ENCODE data around the gene STK33.

STK33 gene

DNA sequence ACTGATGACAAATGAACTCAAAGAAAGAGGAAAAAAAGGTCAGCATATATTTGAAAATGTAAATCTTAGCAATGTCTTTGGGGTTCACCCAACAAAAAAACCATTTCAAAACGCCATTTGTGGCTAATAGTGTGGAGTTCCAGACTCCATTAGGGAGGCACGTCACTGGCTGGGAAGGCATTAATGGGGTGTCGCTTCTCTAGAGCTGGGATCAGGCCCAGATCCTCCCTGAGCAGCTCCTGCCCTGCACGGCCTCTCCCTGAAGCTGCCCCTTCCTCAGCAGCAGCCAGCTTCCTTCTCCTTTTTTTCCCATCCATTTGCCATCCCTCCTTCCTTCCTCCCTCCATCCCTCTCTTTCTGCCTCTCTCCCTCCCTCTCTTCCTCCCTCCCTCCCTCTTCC is 231.5 kb downstream of the STK33 start:
- TF ChIP-seq, protein P1, sequence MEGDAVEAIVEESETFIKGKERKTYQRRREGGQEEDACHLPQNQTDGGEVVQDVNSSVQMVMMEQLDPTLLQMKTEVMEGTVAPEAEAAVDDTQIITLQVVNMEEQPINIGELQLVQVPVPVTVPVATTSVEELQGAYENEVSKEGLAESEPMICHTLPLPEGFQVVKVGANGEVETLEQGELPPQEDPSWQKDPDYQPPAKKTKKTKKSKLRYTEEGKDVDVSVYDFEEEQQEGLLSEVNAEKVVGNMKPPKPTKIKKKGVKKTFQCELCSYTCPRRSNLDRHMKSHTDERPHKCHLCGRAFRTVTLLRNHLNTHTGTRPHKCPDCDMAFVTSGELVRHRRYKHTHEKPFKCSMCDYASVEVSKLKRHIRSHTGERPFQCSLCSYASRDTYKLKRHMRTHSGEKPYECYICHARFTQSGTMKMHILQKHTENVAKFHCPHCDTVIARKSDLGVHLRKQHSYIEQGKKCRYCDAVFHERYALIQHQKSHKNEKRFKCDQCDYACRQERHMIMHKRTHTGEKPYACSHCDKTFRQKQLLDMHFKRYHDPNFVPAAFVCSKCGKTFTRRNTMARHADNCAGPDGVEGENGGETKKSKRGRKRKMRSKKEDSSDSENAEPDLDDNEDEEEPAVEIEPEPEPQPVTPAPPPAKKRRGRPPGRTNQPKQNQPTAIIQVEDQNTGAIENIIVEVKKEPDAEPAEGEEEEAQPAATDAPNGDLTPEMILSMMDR (conservative IDR thresholded peaks at IDR 0.05), result no peak
- TF ChIP-seq ZFX (IDR thresholded peaks at IDR 0.05), result no peak
- no peak overlapping the region for H3K27ac ChIP-seq

DNA sequence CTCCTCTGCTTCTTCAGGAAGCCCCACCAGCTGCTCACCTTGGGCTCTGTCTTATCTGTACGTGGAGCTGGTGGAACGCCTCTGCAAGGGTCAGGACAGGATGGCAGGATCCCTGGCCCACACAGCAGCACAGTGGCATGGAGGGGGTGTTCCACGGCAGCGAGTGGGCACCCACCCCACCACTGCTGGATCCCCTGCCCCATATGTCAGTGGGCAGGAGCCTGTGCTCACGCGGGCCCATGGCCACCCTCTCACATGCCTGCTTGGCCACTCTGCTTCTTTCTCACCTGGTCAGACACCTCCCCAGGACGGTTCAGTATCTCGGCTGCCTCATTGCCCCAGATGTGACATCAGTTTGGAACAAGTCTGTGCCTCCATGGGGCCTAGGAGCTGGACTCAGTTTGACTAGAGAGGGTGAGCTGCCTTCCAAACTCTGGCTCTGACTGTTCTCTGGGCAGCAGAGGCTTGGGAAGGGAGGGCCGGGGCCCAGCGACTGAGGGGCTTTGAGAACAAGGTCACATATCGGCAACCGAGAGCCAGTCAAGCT is 232.3 kb downstream of the STK33 start:
- TF ChIP-seq, protein P1 (conservative IDR thresholded peaks at IDR 0.05), result no peak
- TF ChIP-seq ZFX (IDR thresholded peaks at IDR 0.05), result no peak
- no peak overlapping the region for H3K27ac ChIP-seq

- TF ChIP-seq, protein P1 (conservative IDR thresholded peaks at IDR 0.05), result no peak
- no peak for TF ChIP-seq ZFX (IDR thresholded peaks at IDR 0.05)
- no peak overlapping the region for H3K27ac ChIP-seq
Measured at GRCh38 chr11:8361206-8361605, 232.8 kb downstream of the STK33 start.

DNA sequence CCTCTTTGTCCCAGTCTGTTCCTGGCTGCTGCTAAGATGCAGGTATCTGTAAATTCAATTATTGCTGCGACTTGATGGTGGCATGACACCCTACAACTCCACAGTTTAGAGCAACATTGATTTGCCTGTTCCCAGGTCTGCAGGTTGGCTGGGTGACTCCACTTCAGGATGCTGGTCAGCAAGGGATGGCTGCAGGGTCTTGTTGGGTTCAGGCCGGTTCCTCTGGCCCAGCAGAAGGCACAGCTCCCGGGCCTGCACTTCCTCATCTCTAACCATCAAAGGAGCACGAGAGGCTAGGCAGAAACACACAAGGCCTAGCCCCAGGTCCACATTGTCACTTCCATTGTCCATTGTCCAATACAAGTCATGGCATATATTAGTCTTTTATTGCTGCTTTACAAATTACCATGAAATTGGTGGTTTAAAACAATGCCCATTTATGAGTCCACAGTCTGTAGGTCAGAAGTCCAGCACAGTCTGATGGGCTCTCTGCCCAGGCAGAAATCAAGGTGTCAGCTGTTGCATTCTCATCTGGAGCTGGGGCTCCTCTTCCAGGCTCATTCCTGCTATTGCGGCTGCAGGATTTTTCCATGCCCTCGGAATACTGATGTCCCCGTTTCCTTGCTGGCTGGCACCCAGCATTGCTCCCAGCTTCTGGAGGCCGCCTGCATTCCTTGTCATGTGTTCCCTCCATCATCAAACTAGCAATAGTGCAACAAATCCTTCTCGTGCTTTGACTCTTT is 233.8 kb downstream of the STK33 start:
- TF ChIP-seq ZFX (IDR thresholded peaks at IDR 0.05), result no peak
- TF ChIP-seq, protein P1 (conservative IDR thresholded peaks at IDR 0.05), result no peak

DNA sequence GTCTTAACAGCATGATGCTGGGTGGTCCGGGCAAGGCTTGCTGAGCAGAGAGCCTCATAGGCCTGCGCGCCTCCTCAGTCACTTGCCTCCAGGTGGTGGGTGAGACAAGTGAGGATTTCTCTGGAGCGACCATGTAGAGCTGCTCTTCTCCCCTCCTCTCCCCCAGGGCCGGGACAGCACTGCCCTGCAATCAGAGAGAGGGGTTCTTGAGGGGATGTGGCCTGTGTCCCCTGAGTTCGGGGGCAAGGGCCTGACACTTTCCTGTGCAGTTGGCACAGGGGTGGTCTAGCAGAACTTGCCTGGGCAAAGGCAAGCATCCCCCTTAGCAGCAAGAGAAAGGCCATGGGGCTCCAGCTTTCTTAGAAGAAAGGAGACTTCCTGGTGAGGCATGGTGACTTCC is 234.5 kb downstream of the STK33 start:
- TF ChIP-seq, protein P1 (conservative IDR thresholded peaks at IDR 0.05), result no peak
- TF ChIP-seq ZFX (IDR thresholded peaks at IDR 0.05), result no peak
- no peak overlapping the region for H3K27ac ChIP-seq

More for the DNA sequence above, 233.8 kb downstream of the STK33 start:
- H3K27ac ChIP-seq, result no peak overlapping the region

DNA sequence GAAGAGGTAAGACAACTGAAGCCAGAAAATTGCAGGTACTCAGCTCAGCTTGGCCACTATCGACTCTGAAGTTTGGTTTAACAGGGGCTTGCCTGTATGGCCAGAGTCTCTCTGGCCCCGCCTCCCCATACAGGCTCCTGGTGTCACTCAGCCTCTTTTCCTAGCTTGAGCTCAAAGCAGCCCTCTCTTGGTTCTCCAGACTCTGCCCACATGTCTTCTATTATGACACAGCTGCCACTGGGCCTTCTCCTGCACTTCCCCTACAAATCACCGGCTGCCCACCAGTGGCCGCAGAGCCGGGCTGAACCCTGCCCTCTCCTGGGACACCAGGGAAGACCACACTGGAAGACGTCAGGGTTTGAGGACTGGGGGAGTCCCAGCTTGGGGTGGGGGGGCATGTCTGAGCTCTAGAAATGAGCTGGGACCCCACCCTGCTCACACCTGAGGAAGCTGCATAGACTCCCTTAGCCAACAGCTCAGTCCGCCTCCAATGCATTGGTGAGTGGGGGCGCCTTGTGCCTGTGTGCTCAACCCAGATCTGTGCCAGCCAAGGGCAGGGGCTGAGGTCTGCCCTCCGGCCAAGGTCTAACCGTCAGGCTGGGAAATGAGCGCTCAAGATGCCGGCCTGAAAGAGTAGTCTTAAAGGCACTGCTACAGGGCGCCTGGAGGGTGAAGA is 236.0 kb downstream of the STK33 start:
- H3K27ac ChIP-seq, result no peak overlapping the region
- no peak for TF ChIP-seq ZFX (IDR thresholded peaks at IDR 0.05)
- TF ChIP-seq, protein P1 (conservative IDR thresholded peaks at IDR 0.05), result no peak

DNA sequence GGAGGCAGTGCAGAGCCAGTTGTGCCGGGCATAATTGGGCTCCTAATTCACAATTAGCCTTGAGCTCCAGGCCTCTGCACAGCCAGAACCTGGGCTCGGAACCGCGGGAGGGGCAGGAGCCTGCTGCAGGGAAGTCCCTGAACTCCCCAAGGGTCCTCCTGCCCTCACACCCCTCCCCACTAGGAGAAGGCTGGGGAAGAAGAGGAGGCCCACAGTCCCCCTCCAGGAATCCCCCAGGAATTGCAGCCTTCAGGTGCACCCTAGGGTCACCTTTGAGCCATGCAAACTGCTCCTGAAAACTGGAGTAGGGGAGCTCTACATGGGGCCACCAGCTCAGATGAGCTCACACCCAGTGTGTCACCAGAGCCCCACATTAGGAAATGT is 236.5 kb downstream of the STK33 start:
- no peak for TF ChIP-seq ZFX (IDR thresholded peaks at IDR 0.05)
- TF ChIP-seq, protein P1 (conservative IDR thresholded peaks at IDR 0.05), result no peak
- no peak overlapping the region for H3K27ac ChIP-seq

All from C4-2B (cell line).